SK-N-SH treated with all-trans-retinoic acid at 6 μM for 48 hours (cell line): ENCODE measurements around the gene SH3RF2.

Experiments
- CSDC2 ChIP-seq: fragments of 250-450 bp; sonication (Bioruptor Pico); IDR thresholded peaks from 2 replicates; pipeline ENCODE4 v1.5.0; 2020; ENCODE audit warnings: mild to moderate bottlenecking, moderate library complexity
- GLIS3 ChIP-seq: fragments of 250-450 bp; sonication (Bioruptor Pico); IDR thresholded peaks from 2 replicates; pipeline ENCODE4 v1.5.0; 2020; ENCODE audit warnings: mild to moderate bottlenecking, moderate library complexity
- RARB ChIP-seq: fragments of 250-450 bp; sonication (Bioruptor Pico); IDR thresholded peaks from 2 replicates; pipeline ENCODE4 v1.8.0; 2021; ENCODE audit warnings: mild to moderate bottlenecking, moderate library complexity
- ZFP30 ChIP-seq: fragments of 450-650 bp; formaldehyde crosslinking; IDR thresholded peaks from 2 replicates; pipeline ENCODE4 v1.5.0; 2022; ENCODE audit warnings: mild to moderate bottlenecking, moderate library complexity

GRCh38 chr5:146076455-146076854 lies 140.1 kb downstream of the SH3RF2 start:
- TF ChIP-seq ZFP30 (CRISPR knock-in tag) (no peak), GLIS3 (CRISPR knock-in tag) (no peak), RARB (no peak), CSDC2 (no peak)
